Measurements from ENCODE around the gene TMEM154.

Gene TMEM154

GRCh38 chr4:152588869-152589268 is 90.9 kb downstream of the TMEM154 start:
- DNase-seq = no peak

GRCh38 chr4:152587127-152587526 is 92.7 kb downstream of the TMEM154 start:
- DNase-seq = no peak

GRCh38 chr4:152586668-152587067 is 93.1 kb downstream of the TMEM154 start:
- DNase-seq = no peak

- no peak for DNase-seq
Observed at GRCh38 chr4:152585023-152585441, 94.8 kb downstream of the TMEM154 start.

GRCh38 chr4:152581536-152582160 is 98.1 kb downstream of the TMEM154 start:
- no peak for DNase-seq

GRCh38 chr4:152579916-152580315 is 99.9 kb downstream of the TMEM154 start:
- DNase-seq = no peak

GRCh38 chr4:152579107-152579764 is 100.6 kb downstream of the TMEM154 start:
- DNase-seq = no peak

- no peak for DNase-seq
Observed at GRCh38 chr4:152578670-152579069, 101.1 kb downstream of the TMEM154 start.

- DNase-seq = no peak
Observed at GRCh38 chr4:152577708-152578396, 101.9 kb downstream of the TMEM154 start.

GRCh38 chr4:152575533-152575932 is 104.3 kb downstream of the TMEM154 start:
- no peak for DNase-seq

GRCh38 chr4:152573861-152574260 is 105.9 kb downstream of the TMEM154 start:
- DNase-seq = no peak

GRCh38 chr4:152572417-152573086 is 107.2 kb downstream of the TMEM154 start:
- no peak for DNase-seq

- DNase-seq = no peak
Observed at GRCh38 chr4:152571770-152572169, 108.0 kb downstream of the TMEM154 start.

GRCh38 chr4:152571296-152571695 is 108.5 kb downstream of the TMEM154 start:
- DNase-seq = no peak
